ES-I3 (cell line): ENCODE results near the gene SLC16A1.
"Not testable (repeated sequence)": the region's sequence is repeated elsewhere in the genome, so short reads cannot be mapped to it uniquely, and the experiment has no call there.

Source experiments
- H3K36me3 ChIP-seq: 2 replicates; pipeline ENCODE4 v1.6.1; 2013; ENCODE audit warnings: mild to moderate bottlenecking, low read length, control low read depth, moderate library complexity; ENCODE audit not compliant: insufficient read depth
- H3K4me1 ChIP-seq: 2 replicates; pipeline ENCODE4 v1.6.1; 2013; ENCODE audit warnings: mild to moderate bottlenecking, control low read depth, low read length; ENCODE audit not compliant: insufficient read depth
- H3K9ac ChIP-seq: 2 replicates; pipeline ENCODE4 v1.6.1; 2013; ENCODE audit warnings: low read depth, mild to moderate bottlenecking, low read length, moderate library complexity
- H3K9me3 ChIP-seq: 2 replicates; pipeline ENCODE4 v1.6.1; 2013; ENCODE audit warnings: mild to moderate bottlenecking, low read length, moderate library complexity; ENCODE audit not compliant: control insufficient read depth, insufficient read depth

SLC16A1 gene

GRCh38 chr1:112955773-112956543, at the start of gene SLC16A1:
TSS of gene SLC16A1 (minus strand) at chr1:112956196. CDS start at chr1:112929308, 26,888 bp downstream.
- H3K36me3 ChIP-seq: peaks cover 3% of the 10 kb centered on the region
- H3K9me3 ChIP-seq: no peaks in the 10 kb centered on the region
- peaks cover 15% of the 10 kb centered on the region for H3K4me1 ChIP-seq
- H3K9ac ChIP-seq: peak within 1 kb of the TSS; percentile 85

GRCh38 chr1:113003751-113004690, 48.0 kb upstream of the SLC16A1 start:
- Histone ChIP-seq H3K9ac (no peak overlapping the region), H3K36me3 (no peaks in the 10 kb centered on the region; the same call in 1 of the 2 replicates), H3K9me3 (no peaks in the 10 kb centered on the region), H3K4me1 (no peaks in the 10 kb centered on the region)

GRCh38 chr1:113002297-113002696, 46.3 kb upstream of the SLC16A1 start:
- Histone ChIP-seq H3K36me3 (no peaks in the 10 kb centered on the region; the same call in 1 of the 2 replicates), H3K9me3 (no peaks in the 10 kb centered on the region), H3K9ac (no peak overlapping the region), H3K4me1 (no peaks in the 10 kb centered on the region)

GRCh38 chr1:112998592-112999235, 42.7 kb upstream of the SLC16A1 start:
- no peaks in the 10 kb centered on the region for H3K4me1 ChIP-seq
- no peaks in the 10 kb centered on the region for H3K9me3 ChIP-seq
- no peaks in the 10 kb centered on the region for H3K36me3 ChIP-seq
- H3K9ac ChIP-seq: no peak overlapping the region

GRCh38 chr1:112997781-112998180, 41.8 kb upstream of the SLC16A1 start:
- no peaks in the 10 kb centered on the region for H3K9me3 ChIP-seq
- H3K36me3 ChIP-seq: no peaks in the 10 kb centered on the region
- H3K9ac ChIP-seq: no peak overlapping the region
- H3K4me1 ChIP-seq: 0 out of 2 replicates have a peak, but pooled peaks cover 2% of the 10 kb centered on the region

- H3K9ac ChIP-seq: no peak overlapping the region
- H3K4me1 ChIP-seq: 0 out of 2 replicates have a peak, but pooled peaks cover 9% of the 10 kb centered on the region
- no peaks in the 10 kb centered on the region for H3K9me3 ChIP-seq
- no peaks in the 10 kb centered on the region for H3K36me3 ChIP-seq
Measured at GRCh38 chr1:112995890-112996289, 39.9 kb upstream of the SLC16A1 start.

GRCh38 chr1:112995021-112995420, 39.0 kb upstream of the SLC16A1 start:
- not testable (repeated sequence) for H3K9ac ChIP-seq

GRCh38 chr1:112992780-112993179, 36.8 kb upstream of the SLC16A1 start:
- Histone ChIP-seq H3K36me3 (no peaks in the 10 kb centered on the region), H3K4me1 (0 out of 2 replicates have a peak, but pooled peaks cover 9% of the 10 kb centered on the region), H3K9me3 (no peaks in the 10 kb centered on the region), H3K9ac (no peak overlapping the region)

More at GRCh38 chr1:112995021-112995420, 39.0 kb upstream of the SLC16A1 start:
- not testable (repeated sequence) for H3K4me1 ChIP-seq, H3K9me3 ChIP-seq, H3K36me3 ChIP-seq

GRCh38 chr1:112991402-112992120, 35.6 kb upstream of the SLC16A1 start:
- Histone ChIP-seq H3K9ac (no peak overlapping the region), H3K36me3 (no peaks in the 10 kb centered on the region), H3K9me3 (no peaks in the 10 kb centered on the region), H3K4me1 (0 out of 2 replicates have a peak, but pooled peaks cover 9% of the 10 kb centered on the region)

GRCh38 chr1:112990271-112990670, 34.3 kb upstream of the SLC16A1 start:
- Histone ChIP-seq H3K9me3 (no peaks in the 10 kb centered on the region), H3K9ac (no peak overlapping the region), H3K36me3 (no peaks in the 10 kb centered on the region), H3K4me1 (0 out of 2 replicates have a peak, but pooled peaks cover 9% of the 10 kb centered on the region)

GRCh38 chr1:112988367-112988766, 32.4 kb upstream of the SLC16A1 start:
- no peak overlapping the region for H3K9ac ChIP-seq
- no peaks in the 10 kb centered on the region for H3K36me3 ChIP-seq
- no peaks in the 10 kb centered on the region for H3K9me3 ChIP-seq
- H3K4me1 ChIP-seq: 0 out of 2 replicates have a peak, but pooled peaks cover 12% of the 10 kb centered on the region

GRCh38 chr1:112985123-112985522, 29.1 kb upstream of the SLC16A1 start:
- H3K9me3 ChIP-seq: no peaks in the 10 kb centered on the region
- H3K9ac ChIP-seq: no peak overlapping the region
- H3K4me1 ChIP-seq: 0 out of 2 replicates have a peak, but pooled peaks cover 6% of the 10 kb centered on the region
- H3K36me3 ChIP-seq: no peaks in the 10 kb centered on the region

GRCh38 chr1:112983537-112984131, 27.6 kb upstream of the SLC16A1 start:
- Histone ChIP-seq H3K4me1 (0 out of 2 replicates have a peak, but pooled peaks cover 6% of the 10 kb centered on the region), H3K36me3 (no peaks in the 10 kb centered on the region), H3K9me3 (no peaks in the 10 kb centered on the region), H3K9ac (no peak overlapping the region)
